Hepatocyte (in vitro differentiated cells): ENCODE measurements around the gene PIAS4. TPM values are rescaled to one million over a fixed set of nuclear protein-coding genes. Genes with fewer than 3 reads are reported as not detected.

ENCODE experiments used
- DNase-seq: peaks from one replicate; pipeline ENCODE4 v3.0.0-alpha.2; 2016; ENCODE audit warnings: low spot score
- H2AFZ ChIP-seq: fragments of 200-600 bp; sonication (generic); 2 replicates; pipeline ENCODE4 v1.6.0; 2016; ENCODE audit warnings: antibody characterized with exemption, mild to moderate bottlenecking
- H3K27ac ChIP-seq: fragments of 200-600 bp; sonication (generic); 2 replicates; pipeline ENCODE4 v1.5.1; 2016; ENCODE audit warnings: mild to moderate bottlenecking
- H3K27me3 ChIP-seq: fragments of 200-600 bp; sonication (generic); 2 replicates; pipeline ENCODE4 v1.6.1; 2016
- H3K36me3 ChIP-seq: fragments of 200-600 bp; sonication (generic); replicated peaks from 2 replicates; pipeline ENCODE4 v1.5.1; 2016; ENCODE audit warnings: low read depth; ENCODE audit not compliant: insufficient read depth
- H3K4me1 ChIP-seq: fragments of 200-600 bp; sonication (generic); 2 replicates; pipeline ENCODE4 v1.5.1; 2016; ENCODE audit warnings: mild to moderate bottlenecking, moderate library complexity; ENCODE audit not compliant: insufficient read depth
- H3K4me2 ChIP-seq: fragments of 200-600 bp; sonication (generic); 2 replicates; pipeline ENCODE4 v1.6.0; 2016
- H3K4me3 ChIP-seq: fragments of 200-600 bp; sonication (generic); 2 replicates; pipeline ENCODE4 v1.5.1; 2016; ENCODE audit warnings: mild to moderate bottlenecking
- H3K79me2 ChIP-seq: fragments of 200-600 bp; sonication (generic); 2 replicates; pipeline ENCODE4 v1.6.0; 2017; ENCODE audit warnings: mild to moderate bottlenecking
- H3K9me2 ChIP-seq: fragments of 200-600 bp; sonication (generic); replicated peaks from 2 replicates; pipeline ENCODE4 v1.6.0; 2017; ENCODE audit warnings: mild to moderate bottlenecking; ENCODE audit not compliant: insufficient read depth
- H3K9me3 ChIP-seq: fragments of 200-600 bp; sonication (generic); 2 replicates; pipeline ENCODE4 v1.5.1; 2016; ENCODE audit warnings: low read depth, mild to moderate bottlenecking
- H4K20me1 ChIP-seq: fragments of 200-600 bp; sonication (generic); 2 replicates; pipeline ENCODE4 v1.6.0; 2016; ENCODE audit warnings: mild to moderate bottlenecking; ENCODE audit not compliant: insufficient read depth, poor library complexity, severe bottlenecking
- EZH2 ChIP-seq: fragments of 200-600 bp; sonication (generic); IDR thresholded peaks from 2 replicates; pipeline ENCODE4 v1.6.1; 2016; ENCODE audit warnings: antibody characterized with exemption, mild to moderate bottlenecking, borderline replicate concordance
- EZH2phosphoT487 ChIP-seq: fragments of 200-600 bp; sonication (generic); IDR thresholded peaks from one replicate; pipeline ENCODE4 v1.6.1; 2018; ENCODE audit warnings: antibody characterized with exemption, mild to moderate bottlenecking, low read depth, moderate library complexity; ENCODE audit not compliant: unreplicated experiment, severe bottlenecking
- WGBS: methylation state at CpG from one replicate; pipeline ENCODE4 v1.1.6; 2016; ENCODE audit warnings: low lambda C conversion rate; ENCODE audit errors: missing lambda C conversion rate; 5-methylcytosine and 5-hydroxymethylcytosine counted together
- polyA plus RNA-seq: library from polyadenylated mRNA; unstranded; fragments of >200 nt; fragmentation: Nextera tagmentation; extraction: Ambion mirVana; gene quantifications from 2 replicates; pipeline ENCODE4 v1.2.1, GENCODE V29; 2016
- total RNA-seq: library from RNA; depleted of rRNA; stranded (reverse); fragments of >200 nt; gene quantifications from 2 replicates; pipeline ENCODE4 v1.2.3, GENCODE V29; 2014
- TF ChIP-seq, protein P1 (sequence below): fragments of 200-600 bp; sonication (generic); IDR thresholded peaks from 2 replicates; pipeline ENCODE4 v1.5.1; 2016; ENCODE audit warnings: antibody characterized with exemption, mild to moderate bottlenecking; ENCODE audit not compliant: poor library complexity

The PIAS4 gene
- total and polyA plus RNA-seq, 2 experiments from 2014 or later: 15.0 to 16.7 TPM

DNA sequence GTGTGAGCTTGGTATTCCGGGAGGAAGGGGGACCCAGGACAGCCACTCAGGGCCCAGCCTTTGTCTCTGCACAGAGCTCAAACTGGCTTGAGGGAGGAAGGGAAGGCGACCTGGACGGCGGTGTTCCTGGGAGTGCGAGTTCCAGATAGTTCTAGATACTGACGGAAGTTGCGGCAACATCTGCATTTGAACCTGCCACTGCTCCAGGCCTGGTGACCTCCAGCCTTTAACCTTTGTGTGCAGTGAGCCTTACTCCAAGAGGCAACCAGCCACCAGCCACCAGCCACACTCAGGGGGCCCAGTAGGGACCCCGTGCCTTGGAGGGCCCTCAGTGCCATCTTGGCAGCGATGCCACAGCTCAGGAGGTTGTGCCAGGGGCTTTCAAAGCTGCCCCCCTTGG is 74.6 kb downstream of the PIAS4 start:
- Histone ChIP-seq H4K20me1 (no peaks in the 10 kb centered on the region), H3K36me3 (no peaks in the 10 kb centered on the region), H3K27me3 (no peaks in the 10 kb centered on the region), H3K9me3 (no peaks in the 10 kb centered on the region), H3K79me2 (no peaks in the 10 kb centered on the region), H3K4me3 (no peak overlapping the region), H3K4me2 (no peak overlapping the region), H3K9me2 (no peaks in the 10 kb centered on the region), H3K27ac (no peak overlapping the region), H3K4me1 (peaks cover 15% of the 10 kb centered on the region), H2AFZ (no peak overlapping the region)
- TF ChIP-seq, protein P1, sequence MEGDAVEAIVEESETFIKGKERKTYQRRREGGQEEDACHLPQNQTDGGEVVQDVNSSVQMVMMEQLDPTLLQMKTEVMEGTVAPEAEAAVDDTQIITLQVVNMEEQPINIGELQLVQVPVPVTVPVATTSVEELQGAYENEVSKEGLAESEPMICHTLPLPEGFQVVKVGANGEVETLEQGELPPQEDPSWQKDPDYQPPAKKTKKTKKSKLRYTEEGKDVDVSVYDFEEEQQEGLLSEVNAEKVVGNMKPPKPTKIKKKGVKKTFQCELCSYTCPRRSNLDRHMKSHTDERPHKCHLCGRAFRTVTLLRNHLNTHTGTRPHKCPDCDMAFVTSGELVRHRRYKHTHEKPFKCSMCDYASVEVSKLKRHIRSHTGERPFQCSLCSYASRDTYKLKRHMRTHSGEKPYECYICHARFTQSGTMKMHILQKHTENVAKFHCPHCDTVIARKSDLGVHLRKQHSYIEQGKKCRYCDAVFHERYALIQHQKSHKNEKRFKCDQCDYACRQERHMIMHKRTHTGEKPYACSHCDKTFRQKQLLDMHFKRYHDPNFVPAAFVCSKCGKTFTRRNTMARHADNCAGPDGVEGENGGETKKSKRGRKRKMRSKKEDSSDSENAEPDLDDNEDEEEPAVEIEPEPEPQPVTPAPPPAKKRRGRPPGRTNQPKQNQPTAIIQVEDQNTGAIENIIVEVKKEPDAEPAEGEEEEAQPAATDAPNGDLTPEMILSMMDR: no peak
- WGBS: 86% methylated on average over 9 of the region's 9 CpGs
- no peak for DNase-seq

DNA sequence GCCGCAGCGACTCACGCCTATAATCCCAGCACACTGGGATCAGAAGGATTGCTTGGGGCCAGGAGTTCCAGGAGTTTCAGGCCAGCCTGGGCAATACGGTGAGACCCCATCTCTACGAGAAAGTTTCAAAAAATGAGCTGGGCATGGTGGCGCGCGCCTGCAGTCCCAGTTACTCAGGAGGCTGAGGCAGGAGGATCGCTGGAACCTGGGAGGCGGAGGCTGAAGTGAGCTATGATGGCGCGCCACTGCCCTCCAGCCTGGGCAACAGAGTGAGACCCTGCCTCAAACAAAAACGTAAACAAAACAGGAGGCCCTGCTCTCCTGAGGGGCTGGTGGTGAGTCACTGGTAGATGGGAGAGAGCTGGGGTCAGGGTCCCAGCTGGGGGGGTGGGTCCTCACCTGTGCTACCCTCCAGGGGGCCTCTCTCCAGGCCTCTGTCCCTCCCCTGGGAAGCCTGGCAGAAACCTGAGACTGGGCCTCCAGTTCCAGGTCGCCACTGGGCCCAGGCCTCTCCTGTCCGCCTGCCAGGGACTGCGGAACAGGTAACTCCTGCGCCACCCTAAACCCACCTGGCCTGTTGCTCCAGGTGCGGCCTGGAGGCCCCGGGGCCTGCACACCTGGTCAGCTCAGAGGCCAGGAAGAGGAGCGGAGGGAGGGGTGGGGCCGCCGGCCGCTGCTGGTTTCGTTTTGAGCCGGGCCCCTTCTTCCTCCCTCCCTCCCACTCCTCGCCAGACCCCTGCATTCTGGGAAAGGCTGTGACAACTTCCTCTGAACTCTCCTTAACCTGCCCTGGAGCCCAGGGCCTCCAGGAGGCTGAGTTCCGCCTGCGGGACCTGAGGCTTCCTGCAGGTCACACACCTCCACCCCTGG is 76.4 kb downstream of the PIAS4 start:
- Histone ChIP-seq H3K4me3 (no peak overlapping the region), H3K4me2 (peak overlapping the region; percentile 73), H4K20me1 (no peaks in the 10 kb centered on the region), H3K9me3 (no peaks in the 10 kb centered on the region), H3K27ac (peak overlapping the region; percentile 58), H2AFZ (no peak overlapping the region), H3K36me3 (no peaks in the 10 kb centered on the region), H3K79me2 (no peaks in the 10 kb centered on the region), H3K9me2 (no peaks in the 10 kb centered on the region), H3K4me1 (peaks cover 7% of the 10 kb centered on the region), H3K27me3 (no peaks in the 10 kb centered on the region)
- no peak for TF ChIP-seq EZH2
- TF ChIP-seq, protein P1: no peak
- TF ChIP-seq EZH2phosphoT487: no peak
- peak; percentile 60 for DNase-seq
- 79% methylated on average over 23 of the region's 28 CpGs for WGBS

DNA sequence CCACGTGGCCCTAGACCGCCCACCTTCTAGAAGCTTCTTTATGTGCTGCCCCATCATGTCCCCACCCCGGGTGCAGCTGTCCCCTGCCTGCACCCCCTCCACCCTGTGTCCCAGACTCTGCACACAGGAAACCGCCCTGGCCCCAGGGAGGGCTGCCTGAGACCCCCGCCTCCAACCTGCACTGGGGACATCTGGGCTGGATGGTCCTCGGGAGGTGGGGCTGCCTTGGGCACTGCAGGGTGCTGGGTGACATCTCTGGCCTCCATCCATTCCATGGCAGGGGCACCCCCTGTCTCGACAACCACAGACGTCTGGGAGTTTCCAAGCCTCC is 77.0 kb downstream of the PIAS4 start:
- no peaks in the 10 kb centered on the region for H3K9me3 ChIP-seq
- TF ChIP-seq, protein P1: no peak
- TF ChIP-seq EZH2 (no peak), EZH2phosphoT487 (no peak)
- H3K4me1 ChIP-seq: peaks cover 7% of the 10 kb centered on the region
- H4K20me1 ChIP-seq: no peaks in the 10 kb centered on the region
- WGBS: 82% methylated on average over 5 of the region's 8 CpGs
- DNase-seq: no peak
- H3K79me2 ChIP-seq: no peaks in the 10 kb centered on the region
- no peaks in the 10 kb centered on the region for H3K9me2 ChIP-seq
- H3K27me3 ChIP-seq: no peaks in the 10 kb centered on the region
- H3K4me3 ChIP-seq: no peak overlapping the region
- no peaks in the 10 kb centered on the region for H3K36me3 ChIP-seq
- peak overlapping the region; percentile 58 for H3K27ac ChIP-seq
- H2AFZ ChIP-seq: no peak overlapping the region
- H3K4me2 ChIP-seq: peak overlapping the region; percentile 73
